SK-N-SH (cell line): ENCODE measurements around the gene CBR1. TPM values are rescaled to one million over a fixed set of nuclear protein-coding genes. Genes with fewer than 3 reads are reported as not detected.
A peak's percentile ranks its signal among the peaks of the same experiment; 100 is the strongest.

Experiments
- CTCF ChIA-PET: fragments of 300-600, 350-600 bp; formaldehyde crosslinking; extraction: SDS; loops from one replicate; lab custom pipeline; 2021; lab: Yijun Ruan, JAX
- POLR2A ChIA-PET: fragments of 350-600 bp; sonication (Branson Sonifier 250); formaldehyde crosslinking; extraction: SDS; loops from one replicate; lab custom pipeline; 2020; ENCODE audit warnings: antibody characterized with exemption, inconsistent platforms; lab: Yijun Ruan, JAX
- DNase-seq: peaks from one replicate; pipeline ENCODE4 v3.0.0; 2012
- H2AFZ ChIP-seq: fragments of 200-600 bp; sonication (generic); 2 replicates; pipeline ENCODE4 v1.8.1; 2016; ENCODE audit warnings: antibody characterized with exemption, mild to moderate bottlenecking, low read depth
- H3F3A ChIP-seq: fragments of 200-600 bp; sonication (generic); replicated peaks from 2 replicates; pipeline ENCODE3; 2016; ENCODE audit warnings: antibody characterized with exemption, mild to moderate bottlenecking; ENCODE audit not compliant: insufficient read depth
- H3K27ac ChIP-seq, 2 experiments: fragments of 200-500 bp in 1 of 2; fragments of 200-600 bp in 1 of 2; sonication (Bioruptor generic) in 1 of 2; sonication (generic), shearing (Covaris generic) in 1 of 2; 2 replicates each; pipeline versions ENCODE4 v1.5.1 to v1.6.1; 2014 to 2016; ENCODE audit warnings: low read depth in 2 of 2, inconsistent platforms in 1 of 2, low read length in 1 of 2, mild to moderate bottlenecking in 1 of 2, mixed read lengths in 1 of 2
- H3K27me3 ChIP-seq: fragments of 200-600 bp; sonication (generic), shearing (Covaris generic); 2 replicates; pipeline ENCODE4 v1.6.1; 2016; ENCODE audit warnings: mixed run types; ENCODE audit not compliant: insufficient read depth
- H3K36me3 ChIP-seq, 2 experiments: fragments of 200-500 bp in 1 of 2; fragments of 200-600 bp in 1 of 2; sonication (Bioruptor generic) in 1 of 2; sonication (generic) in 1 of 2; replicated peaks in 1 of 2; 2 replicates each; pipeline versions ENCODE3 to v1.5.1; 2014 to 2016; ENCODE audit warnings: low read length in 1 of 2, mild to moderate bottlenecking in 1 of 2; ENCODE audit not compliant: insufficient read depth in 2 of 2, control insufficient read depth in 1 of 2
- H3K4me1 ChIP-seq, 2 experiments: fragments of 200-500 bp in 1 of 2; fragments of 200-600 bp in 1 of 2; sonication (Bioruptor generic) in 1 of 2; sonication (generic), shearing (Covaris generic) in 1 of 2; 2 replicates each; pipeline versions ENCODE4 v1.5.1 to v1.6.1; 2014 to 2016; ENCODE audit warnings: low read depth in 1 of 2, low read length in 1 of 2, mixed run types in 1 of 2; ENCODE audit not compliant: insufficient read depth in 2 of 2, control insufficient read depth in 1 of 2
- H3K4me2 ChIP-seq: fragments of 200-600 bp; sonication (generic), shearing (Covaris generic); 2 replicates; pipeline ENCODE4 v1.6.1; 2017; ENCODE audit warnings: mixed run types
- H3K4me3 ChIP-seq, 2 experiments: fragments of 200-500 bp in 1 of 2; fragments of 200-600 bp in 1 of 2; sonication (Bioruptor generic) in 1 of 2; sonication (generic), shearing (Covaris generic) in 1 of 2; 2 replicates each; pipeline versions ENCODE4 v1.5.1 to v1.8.1; 2014 to 2016; ENCODE audit warnings: low read depth in 2 of 2, inconsistent platforms in 1 of 2, low read length in 1 of 2, mild to moderate bottlenecking in 1 of 2, mixed read lengths in 1 of 2, moderate library complexity in 1 of 2
- H3K79me2 ChIP-seq: fragments of 200-600 bp; sonication (generic); 2 replicates; pipeline ENCODE4 v1.8.1; 2017; ENCODE audit warnings: mild to moderate bottlenecking; ENCODE audit not compliant: insufficient read depth
- H3K9ac ChIP-seq: fragments of 200-600 bp; sonication (generic); 2 replicates; pipeline ENCODE4 v1.6.1; 2017; ENCODE audit warnings: mixed run types
- H3K9me2 ChIP-seq: fragments of 200-600 bp; sonication (generic); 2 replicates; pipeline ENCODE4 v1.6.1; 2017; ENCODE audit warnings: mixed run types
- H3K9me3 ChIP-seq: fragments of 200-600 bp; sonication (generic); 2 replicates; pipeline ENCODE4 v1.6.1; 2017; ENCODE audit warnings: mixed run types, mild to moderate bottlenecking, moderate library complexity
- H4K20me1 ChIP-seq: fragments of 200-600 bp; sonication (generic); 2 replicates; pipeline ENCODE4 v1.6.1; 2017; ENCODE audit warnings: mild to moderate bottlenecking, mixed run types; ENCODE audit not compliant: insufficient read depth
- CHD2 ChIP-seq: fragments of 150-350 bp; IDR thresholded peaks from 2 replicates; pipeline ENCODE4 v1.6.1; 2018; ENCODE audit warnings: low read length; ENCODE audit not compliant: partially characterized antibody
- ELF1 ChIP-seq: IDR thresholded peaks from 2 replicates; pipeline ENCODE4 v1.4.0; 2012
- GABPA ChIP-seq: IDR thresholded peaks from 2 replicates; pipeline ENCODE4 v1.4.0; 2012; ENCODE audit warnings: low read depth, mild to moderate bottlenecking
- JUND ChIP-seq: IDR thresholded peaks from 2 replicates; pipeline ENCODE4 v1.4.0; 2012
- MEF2A ChIP-seq: IDR thresholded peaks from 2 replicates; pipeline ENCODE4 v1.4.0; 2012; ENCODE audit warnings: low read depth, borderline replicate concordance
- MXI1 ChIP-seq: IDR thresholded peaks from 2 replicates; pipeline ENCODE4 v1.6.1; 2012; ENCODE audit warnings: mild to moderate bottlenecking, low read depth, low read length, improper control_type of control experiment
- NRF1 ChIP-seq: IDR thresholded peaks from 2 replicates; pipeline ENCODE4 v1.6.1; 2012; ENCODE audit warnings: low read depth, mild to moderate bottlenecking, low read length
- RFX5 ChIP-seq: IDR thresholded peaks from 2 replicates; pipeline ENCODE4 v1.6.1; 2012; ENCODE audit warnings: mild to moderate bottlenecking, improper control_type of control experiment, low read length
- RXRA ChIP-seq: IDR thresholded peaks from 2 replicates; pipeline ENCODE4 v1.4.0; 2012; ENCODE audit warnings: low read depth, mild to moderate bottlenecking, borderline replicate concordance
- SMC3 ChIP-seq: IDR thresholded peaks from 2 replicates; pipeline ENCODE4 v1.6.1; 2012; ENCODE audit warnings: low read depth, low read length, improper control_type of control experiment
- USF2 ChIP-seq: fragments of 150-350 bp; IDR thresholded peaks from 2 replicates; pipeline ENCODE4 v1.6.1; 2017; ENCODE audit warnings: antibody characterized with exemption, low read length, low read depth, borderline replicate concordance
- WGBS: methylation state at CpG from one replicate; pipeline ENCODE4 v1.1.6; 2017; ENCODE audit warnings: low lambda C conversion rate; 5-methylcytosine and 5-hydroxymethylcytosine counted together
- polyA plus RNA-seq, 3 experiments: library from polyadenylated mRNA; depleted of rRNA; stranded (reverse); fragments of >200 nt; gene quantifications; 2 replicates each; pipeline ENCODE4 v1.2.3, GENCODE V29; 2012
- TF ChIP-seq, protein P1 (sequence below): IDR thresholded peaks from 2 replicates; pipeline ENCODE4 v1.6.1; 2012; ENCODE audit warnings: mild to moderate bottlenecking, low read depth, low read length, moderate library complexity
- TF ChIP-seq, protein P2 (sequence below): IDR thresholded peaks from 2 replicates; pipeline ENCODE4; 2012
- TF ChIP-seq, protein P3 (sequence below): IDR thresholded peaks from 2 replicates; pipeline ENCODE4 v1.4.0; 2012; ENCODE audit warnings: low read depth
- TF ChIP-seq, protein P4 (sequence below): fragments of 200-600 bp; sonication (generic); IDR thresholded peaks from 2 replicates; pipeline ENCODE4 v1.6.1; 2017; ENCODE audit warnings: antibody characterized with exemption, mild to moderate bottlenecking, moderate library complexity

CBR1 gene
- polyA plus RNA-seq, 1 of the 3 experiments (the other 2 are of a cell fraction), result 136 TPM

GRCh38 chr21:36097427-36098181, 27.8 kb downstream of the CBR1 start:
- Histone ChIP-seq H3K79me2 (no peaks in the 10 kb centered on the region), H3K9me2 (no peaks in the 10 kb centered on the region), H3K27ac (no peak overlapping the region), H3K4me1 (no peaks in the 10 kb centered on the region), H3K27me3 (no peaks in the 10 kb centered on the region), H3K9me3 (no peaks in the 10 kb centered on the region), H3K9ac (no peak overlapping the region), H4K20me1 (no peaks in the 10 kb centered on the region), H3K36me3 (no peaks in the 10 kb centered on the region), H3K4me2 (no peak overlapping the region), H3F3A (no peaks in the 10 kb centered on the region), H3K4me3 (no peak overlapping the region), H2AFZ (no peak overlapping the region)
- no peak for DNase-seq
- WGBS, result 81% methylated on average over 8 of the region's 8 CpGs
- TF ChIP-seq, protein P1, sequence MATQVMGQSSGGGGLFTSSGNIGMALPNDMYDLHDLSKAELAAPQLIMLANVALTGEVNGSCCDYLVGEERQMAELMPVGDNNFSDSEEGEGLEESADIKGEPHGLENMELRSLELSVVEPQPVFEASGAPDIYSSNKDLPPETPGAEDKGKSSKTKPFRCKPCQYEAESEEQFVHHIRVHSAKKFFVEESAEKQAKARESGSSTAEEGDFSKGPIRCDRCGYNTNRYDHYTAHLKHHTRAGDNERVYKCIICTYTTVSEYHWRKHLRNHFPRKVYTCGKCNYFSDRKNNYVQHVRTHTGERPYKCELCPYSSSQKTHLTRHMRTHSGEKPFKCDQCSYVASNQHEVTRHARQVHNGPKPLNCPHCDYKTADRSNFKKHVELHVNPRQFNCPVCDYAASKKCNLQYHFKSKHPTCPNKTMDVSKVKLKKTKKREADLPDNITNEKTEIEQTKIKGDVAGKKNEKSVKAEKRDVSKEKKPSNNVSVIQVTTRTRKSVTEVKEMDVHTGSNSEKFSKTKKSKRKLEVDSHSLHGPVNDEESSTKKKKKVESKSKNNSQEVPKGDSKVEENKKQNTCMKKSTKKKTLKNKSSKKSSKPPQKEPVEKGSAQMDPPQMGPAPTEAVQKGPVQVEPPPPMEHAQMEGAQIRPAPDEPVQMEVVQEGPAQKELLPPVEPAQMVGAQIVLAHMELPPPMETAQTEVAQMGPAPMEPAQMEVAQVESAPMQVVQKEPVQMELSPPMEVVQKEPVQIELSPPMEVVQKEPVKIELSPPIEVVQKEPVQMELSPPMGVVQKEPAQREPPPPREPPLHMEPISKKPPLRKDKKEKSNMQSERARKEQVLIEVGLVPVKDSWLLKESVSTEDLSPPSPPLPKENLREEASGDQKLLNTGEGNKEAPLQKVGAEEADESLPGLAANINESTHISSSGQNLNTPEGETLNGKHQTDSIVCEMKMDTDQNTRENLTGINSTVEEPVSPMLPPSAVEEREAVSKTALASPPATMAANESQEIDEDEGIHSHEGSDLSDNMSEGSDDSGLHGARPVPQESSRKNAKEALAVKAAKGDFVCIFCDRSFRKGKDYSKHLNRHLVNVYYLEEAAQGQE, result no peak
- TF ChIP-seq, protein P2, sequence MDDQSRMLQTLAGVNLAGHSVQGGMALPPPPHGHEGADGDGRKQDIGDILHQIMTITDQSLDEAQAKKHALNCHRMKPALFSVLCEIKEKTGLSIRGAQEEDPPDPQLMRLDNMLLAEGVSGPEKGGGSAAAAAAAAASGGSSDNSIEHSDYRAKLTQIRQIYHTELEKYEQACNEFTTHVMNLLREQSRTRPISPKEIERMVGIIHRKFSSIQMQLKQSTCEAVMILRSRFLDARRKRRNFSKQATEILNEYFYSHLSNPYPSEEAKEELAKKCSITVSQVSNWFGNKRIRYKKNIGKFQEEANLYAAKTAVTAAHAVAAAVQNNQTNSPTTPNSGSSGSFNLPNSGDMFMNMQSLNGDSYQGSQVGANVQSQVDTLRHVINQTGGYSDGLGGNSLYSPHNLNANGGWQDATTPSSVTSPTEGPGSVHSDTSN, result 0 out of 2 replicates have a peak, but pooled peaks have one; percentile 28
- POLR2A ChIA-PET, result no interaction called here
- CTCF ChIA-PET, result interaction anchor here (1.3 to 3.7 kb wide), 3 partner anchors 14 to 28 kb away, joined by 3 to 14 read pairs (median 7); no protein-coding TSS in a partner anchor

DNA sequence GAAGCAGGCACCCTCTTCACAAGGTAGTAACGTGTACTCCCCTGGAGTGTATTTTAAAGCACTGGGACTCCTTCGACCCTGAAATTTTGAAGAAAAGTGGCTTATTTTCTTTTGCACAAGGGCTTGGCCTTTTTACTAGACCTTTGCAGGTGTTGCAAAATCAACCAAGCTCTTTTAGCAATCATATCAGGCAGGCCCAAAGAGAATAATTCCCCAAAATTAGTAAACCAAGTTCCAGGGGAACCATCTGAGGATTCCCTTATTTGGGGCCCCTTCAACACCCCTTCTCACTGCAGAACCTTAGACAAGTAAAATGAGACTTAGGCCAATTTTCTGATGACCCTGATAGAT, 28.3 kb downstream of the CBR1 start:
- no peak overlapping the region for H3K9ac ChIP-seq
- no peaks in the 10 kb centered on the region for H3K79me2 ChIP-seq
- no peaks in the 10 kb centered on the region for H3K36me3 ChIP-seq
- no peak overlapping the region for H3K4me3 ChIP-seq
- 68% methylated on average over 2 of the region's 2 CpGs for WGBS
- H3K4me1 ChIP-seq, result no peaks in the 10 kb centered on the region
- no peaks in the 10 kb centered on the region for H3K27me3 ChIP-seq
- CTCF ChIA-PET, result interaction anchor here (1.3 to 1.5 kb wide), 2 partner anchors 14 to 27 kb away, joined by 3 to 7 read pairs; no protein-coding TSS in a partner anchor
- POLR2A ChIA-PET, result no interaction called here
- no peaks in the 10 kb centered on the region for H3K9me2 ChIP-seq
- no peaks in the 10 kb centered on the region for H3K9me3 ChIP-seq
- no peaks in the 10 kb centered on the region for H4K20me1 ChIP-seq
- no peak overlapping the region for H3K4me2 ChIP-seq
- DNase-seq, result no peak
- H3F3A ChIP-seq, result no peaks in the 10 kb centered on the region
- H3K27ac ChIP-seq, result no peak overlapping the region
- H2AFZ ChIP-seq, result no peak overlapping the region
- TF ChIP-seq MEF2A (no peak), ELF1 (no peak), SMC3 (no peak), NRF1 (no peak), CHD2 (no peak), RXRA (no peak), MXI1 (no peak), RFX5 (no peak), USF2 (no peak), JUND (no peak), GABPA (no peak)
- TF ChIP-seq, protein P1, result no peak
- TF ChIP-seq, protein P3, sequence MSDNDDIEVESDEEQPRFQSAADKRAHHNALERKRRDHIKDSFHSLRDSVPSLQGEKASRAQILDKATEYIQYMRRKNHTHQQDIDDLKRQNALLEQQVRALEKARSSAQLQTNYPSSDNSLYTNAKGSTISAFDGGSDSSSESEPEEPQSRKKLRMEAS, result no peak
- TF ChIP-seq, protein P4, sequence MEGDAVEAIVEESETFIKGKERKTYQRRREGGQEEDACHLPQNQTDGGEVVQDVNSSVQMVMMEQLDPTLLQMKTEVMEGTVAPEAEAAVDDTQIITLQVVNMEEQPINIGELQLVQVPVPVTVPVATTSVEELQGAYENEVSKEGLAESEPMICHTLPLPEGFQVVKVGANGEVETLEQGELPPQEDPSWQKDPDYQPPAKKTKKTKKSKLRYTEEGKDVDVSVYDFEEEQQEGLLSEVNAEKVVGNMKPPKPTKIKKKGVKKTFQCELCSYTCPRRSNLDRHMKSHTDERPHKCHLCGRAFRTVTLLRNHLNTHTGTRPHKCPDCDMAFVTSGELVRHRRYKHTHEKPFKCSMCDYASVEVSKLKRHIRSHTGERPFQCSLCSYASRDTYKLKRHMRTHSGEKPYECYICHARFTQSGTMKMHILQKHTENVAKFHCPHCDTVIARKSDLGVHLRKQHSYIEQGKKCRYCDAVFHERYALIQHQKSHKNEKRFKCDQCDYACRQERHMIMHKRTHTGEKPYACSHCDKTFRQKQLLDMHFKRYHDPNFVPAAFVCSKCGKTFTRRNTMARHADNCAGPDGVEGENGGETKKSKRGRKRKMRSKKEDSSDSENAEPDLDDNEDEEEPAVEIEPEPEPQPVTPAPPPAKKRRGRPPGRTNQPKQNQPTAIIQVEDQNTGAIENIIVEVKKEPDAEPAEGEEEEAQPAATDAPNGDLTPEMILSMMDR, result no peak
